Measurements from ENCODE around the gene PI16. TPM values are rescaled to one million over a fixed set of nuclear protein-coding genes. Genes with fewer than 3 reads are reported as not detected.

Gene PI16
- total and polyA plus RNA-seq, 7 donors: 1.2 to 49.1 (median 3.1) TPM

DNA sequence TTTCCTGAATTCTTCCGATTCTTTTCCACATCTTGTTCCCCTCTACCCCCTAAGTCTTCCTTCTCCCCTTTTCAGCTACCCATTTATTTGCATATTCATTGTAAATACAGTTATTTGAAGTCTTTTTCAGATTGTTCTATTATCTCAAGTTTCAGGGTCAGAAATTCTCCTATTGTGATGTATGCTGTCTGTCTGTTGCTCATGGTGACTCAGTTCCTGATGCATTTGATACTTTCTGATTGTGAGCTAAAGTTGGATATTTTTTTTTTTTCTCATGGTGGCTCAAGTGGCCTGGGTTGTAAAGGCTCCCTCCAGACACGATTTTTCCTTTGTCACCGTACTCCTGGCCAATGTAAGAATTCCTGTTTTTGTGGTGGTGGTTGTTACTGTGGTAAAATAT, 4.9 kb upstream of the PI16 start:
- Histone ChIP-seq H3K4me3 (no peak overlapping the region), H3K4me1 (no peaks in the 10 kb centered on the region), H3K27ac (no peak overlapping the region), H3K9me3 (no peaks in the 10 kb centered on the region), H3K36me3 (ENCODE audit: insufficient read depth in 1 of 2, low read depth in 1 of 2) (no peaks in the 10 kb centered on the region), H3K27me3 (ENCODE audit: insufficient read depth in 3 of 3, low read length in 2 of 3) (peaks cover 0 to 2% (median 0%) of the 10 kb centered on the region in 3 donors)
- intact Hi-C loops (cut with DNase I): no loop called here
- ATAC-seq: no peak
- WGBS, 3 donors: 76 to 85% (median 82%) methylated on average over 3 of the region's 3 CpGs
- DNase-seq: no peak
- TF ChIP-seq, protein P1, sequence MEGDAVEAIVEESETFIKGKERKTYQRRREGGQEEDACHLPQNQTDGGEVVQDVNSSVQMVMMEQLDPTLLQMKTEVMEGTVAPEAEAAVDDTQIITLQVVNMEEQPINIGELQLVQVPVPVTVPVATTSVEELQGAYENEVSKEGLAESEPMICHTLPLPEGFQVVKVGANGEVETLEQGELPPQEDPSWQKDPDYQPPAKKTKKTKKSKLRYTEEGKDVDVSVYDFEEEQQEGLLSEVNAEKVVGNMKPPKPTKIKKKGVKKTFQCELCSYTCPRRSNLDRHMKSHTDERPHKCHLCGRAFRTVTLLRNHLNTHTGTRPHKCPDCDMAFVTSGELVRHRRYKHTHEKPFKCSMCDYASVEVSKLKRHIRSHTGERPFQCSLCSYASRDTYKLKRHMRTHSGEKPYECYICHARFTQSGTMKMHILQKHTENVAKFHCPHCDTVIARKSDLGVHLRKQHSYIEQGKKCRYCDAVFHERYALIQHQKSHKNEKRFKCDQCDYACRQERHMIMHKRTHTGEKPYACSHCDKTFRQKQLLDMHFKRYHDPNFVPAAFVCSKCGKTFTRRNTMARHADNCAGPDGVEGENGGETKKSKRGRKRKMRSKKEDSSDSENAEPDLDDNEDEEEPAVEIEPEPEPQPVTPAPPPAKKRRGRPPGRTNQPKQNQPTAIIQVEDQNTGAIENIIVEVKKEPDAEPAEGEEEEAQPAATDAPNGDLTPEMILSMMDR (IDR thresholded peaks at IDR 0.05): no peak

DNA sequence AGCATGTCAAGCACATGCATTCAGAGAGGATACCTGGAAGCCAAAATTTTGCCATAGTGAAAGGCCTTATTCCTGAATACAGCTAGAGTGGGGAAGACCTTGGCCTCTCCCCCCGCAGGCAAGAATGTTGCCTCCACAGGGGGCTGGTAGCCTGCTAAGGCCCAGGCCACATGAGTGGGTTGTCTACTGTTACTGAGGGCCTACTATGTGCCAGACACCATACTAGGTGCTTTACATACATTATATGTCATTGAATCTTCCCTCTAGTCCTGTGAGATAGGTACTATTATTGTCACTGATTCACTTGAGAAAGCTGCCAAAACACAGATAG, 642 bp upstream of the PI16 start:
- DNase-seq (no peak), ATAC-seq (no peak)
- Histone ChIP-seq H3K9me3 (no peaks in the 10 kb centered on the region), H3K27me3 (ENCODE audit: insufficient read depth in 3 of 3, low read length in 2 of 3) (no peaks in the 10 kb centered on the region), H3K36me3 (ENCODE audit: insufficient read depth in 1 of 2, low read depth in 1 of 2) (no peaks in the 10 kb centered on the region), H3K4me3 (no peak overlapping the region), H3K27ac (no peak overlapping the region), H3K4me1 (no peaks in the 10 kb centered on the region)
- WGBS, 3 donors: 87 to 94% (median 92%) methylated on average over 1 of the region's 1 CpG
- intact Hi-C loops (cut with DNase I): no loop called here
- TF ChIP-seq, protein P1 (IDR thresholded peaks at IDR 0.05): no peak

DNA sequence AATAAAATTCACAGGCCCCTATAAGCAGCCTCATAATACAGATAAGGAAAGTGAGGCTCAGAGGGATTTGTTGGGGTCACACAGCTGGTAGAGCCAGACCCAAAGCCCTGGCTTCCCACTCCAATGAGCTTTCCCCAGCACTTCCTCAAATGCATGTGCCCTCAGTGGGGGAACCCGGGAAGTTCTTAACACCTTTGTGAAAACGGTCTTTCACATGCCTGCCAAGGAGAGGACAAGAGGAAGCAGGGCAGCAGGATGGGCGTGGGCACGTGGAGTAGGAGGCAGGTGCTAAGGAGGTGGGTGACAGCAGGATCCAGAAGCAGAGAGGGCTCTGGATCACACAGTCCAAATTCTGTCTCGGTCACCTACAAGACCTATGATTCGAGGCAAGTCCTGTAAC, 598 bp downstream of the PI16 start:
- H3K9me3 ChIP-seq: no peaks in the 10 kb centered on the region
- H3K27me3 ChIP-seq (ENCODE audit: insufficient read depth in 3 of 3, low read length in 2 of 3): no peaks in the 10 kb centered on the region
- TF ChIP-seq, protein P1 (IDR thresholded peaks at IDR 0.05): no peak
- intact Hi-C loops (cut with DNase I): no loop called here
- H3K4me3 ChIP-seq: peak overlapping the region; percentile 4
- no peaks in the 10 kb centered on the region for H3K36me3 ChIP-seq (ENCODE audit: insufficient read depth in 1 of 2, low read depth in 1 of 2)
- no peak for DNase-seq
- H3K4me1 ChIP-seq: no peaks in the 10 kb centered on the region
- ATAC-seq: no peak
- 63 to 68% (median 63%) methylated on average over 6 of the region's 6 CpGs for WGBS, 3 donors
- no peak overlapping the region for H3K27ac ChIP-seq

DNA sequence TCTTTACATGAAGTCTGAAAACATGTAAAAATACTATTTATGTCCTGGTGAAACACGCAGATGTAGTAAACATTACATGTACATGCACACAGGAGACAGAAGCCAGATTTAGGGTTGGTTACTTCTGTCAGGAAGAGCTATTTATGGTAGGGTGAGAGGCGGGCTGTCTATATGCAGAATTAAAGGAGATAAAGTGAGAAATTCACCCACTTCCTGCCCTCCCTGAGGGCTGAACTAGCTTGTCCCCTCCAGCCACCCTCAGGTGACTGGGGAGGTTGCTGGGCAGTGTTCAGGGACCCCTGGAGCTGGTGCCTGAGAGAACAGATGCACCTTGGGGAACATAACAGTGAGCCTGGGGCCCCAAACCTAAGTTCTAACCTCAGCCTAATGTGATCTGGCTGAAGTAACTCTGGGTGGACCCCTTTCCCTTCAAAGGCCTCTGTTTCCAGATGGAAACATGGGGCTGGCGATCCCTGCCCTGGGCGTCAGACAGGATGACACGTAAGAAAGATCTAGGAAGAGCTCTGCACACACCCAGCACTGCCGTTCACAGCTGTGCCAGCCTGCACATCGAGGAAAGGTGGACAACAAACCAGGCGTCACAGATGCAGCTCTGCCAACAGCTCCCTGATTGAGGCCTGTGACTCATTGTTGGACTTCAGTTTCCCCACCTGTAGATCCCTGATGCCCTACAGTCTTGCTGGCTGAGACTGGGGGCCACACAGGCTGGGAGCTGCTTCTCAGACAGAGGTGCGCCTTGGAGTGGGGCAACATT, 1.3 kb downstream of the PI16 start:
- H3K9me3 ChIP-seq: no peaks in the 10 kb centered on the region
- 65 to 74% (median 65%) methylated on average over 9 of the region's 9 CpGs for WGBS, 3 donors
- no peaks in the 10 kb centered on the region for H3K36me3 ChIP-seq (ENCODE audit: insufficient read depth in 1 of 2, low read depth in 1 of 2)
- H3K27me3 ChIP-seq (ENCODE audit: insufficient read depth in 3 of 3, low read length in 2 of 3): no peaks in the 10 kb centered on the region
- no peaks in the 10 kb centered on the region for H3K4me1 ChIP-seq
- ATAC-seq: peak in 2 of 4 donors; percentile 42 to 53
- no peak overlapping the region for H3K27ac ChIP-seq
- peak overlapping the region; percentile 4 for H3K4me3 ChIP-seq
- TF ChIP-seq, protein P1 (IDR thresholded peaks at IDR 0.05): no peak
- intact Hi-C loops (cut with DNase I): no loop called here
- DNase-seq: no peak

DNA sequence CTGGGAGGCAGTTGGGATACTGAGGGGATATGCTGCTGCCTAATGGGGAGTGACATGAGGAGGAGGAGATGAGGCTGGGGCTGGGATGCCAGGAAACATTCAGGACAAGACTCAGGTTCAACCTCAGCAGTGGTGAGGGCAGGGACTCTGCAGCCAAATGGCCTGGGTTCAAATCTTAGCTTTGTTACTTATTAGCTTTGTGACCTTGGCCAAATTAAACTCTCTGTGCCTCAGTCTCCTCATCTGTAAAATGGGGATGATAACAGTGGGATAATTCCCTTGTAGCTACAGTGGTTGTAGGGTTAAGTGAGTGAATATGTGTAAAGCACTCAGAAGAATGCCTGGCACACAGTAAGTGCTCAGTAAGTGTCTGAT, 1.9 kb downstream of the PI16 start:
- no peaks in the 10 kb centered on the region for H3K36me3 ChIP-seq (ENCODE audit: insufficient read depth in 1 of 2, low read depth in 1 of 2)
- no peaks in the 10 kb centered on the region for H3K9me3 ChIP-seq
- H3K4me1 ChIP-seq: no peaks in the 10 kb centered on the region
- no peak for DNase-seq
- H3K27me3 ChIP-seq (ENCODE audit: insufficient read depth in 3 of 3, low read length in 2 of 3): no peaks in the 10 kb centered on the region
- intact Hi-C loops (cut with DNase I): no loop called here
- ATAC-seq: no peak
- TF ChIP-seq, protein P1 (IDR thresholded peaks at IDR 0.05): no peak
- H3K4me3 ChIP-seq: no peak overlapping the region
- H3K27ac ChIP-seq: no peak overlapping the region

Data from psoas muscle (tissue), 8 donors.